Measurements from ENCODE around the gene CCDC57.

CCDC57 gene

GRCh38 chr17:82203920-82204319 lies 8.7 kb downstream of the CCDC57 start:
- DNase-seq (ENCODE audit: low read depth), result no peak
- no peak for TF ChIP-seq CTCF (IDR thresholded peaks at IDR 0.05; ENCODE audit: insufficient read depth, low read depth, low read length, missing control alignments)
- H3K4me3 ChIP-seq (ENCODE audit: low read length), result no peak overlapping the region

GRCh38 chr17:82202981-82203380 lies 9.7 kb downstream of the CCDC57 start:
- no peak for TF ChIP-seq CTCF (IDR thresholded peaks at IDR 0.05; ENCODE audit: insufficient read depth, low read depth, low read length, missing control alignments)
- H3K4me3 ChIP-seq (ENCODE audit: low read length), result no peak overlapping the region
- DNase-seq (ENCODE audit: low read depth), result no peak

- DNase-seq (ENCODE audit: low read depth), result no peak
- H3K4me3 ChIP-seq (ENCODE audit: low read length), result no peak overlapping the region
- TF ChIP-seq CTCF (IDR thresholded peaks at IDR 0.05; ENCODE audit: insufficient read depth, low read depth, low read length, missing control alignments), result no peak
These were observed 11.1 kb downstream of the CCDC57 start for GRCh38 chr17:82201498-82201910.

- DNase-seq (ENCODE audit: low read depth), result no peak
- TF ChIP-seq CTCF (IDR thresholded peaks at IDR 0.05; ENCODE audit: insufficient read depth, low read depth, low read length, missing control alignments), result no peak
- H3K4me3 ChIP-seq (ENCODE audit: low read length), result no peak overlapping the region
These were observed 11.7 kb downstream of the CCDC57 start for GRCh38 chr17:82200743-82201497.

- H3K4me3 ChIP-seq (ENCODE audit: low read length), result no peak overlapping the region
- no peak for TF ChIP-seq CTCF (IDR thresholded peaks at IDR 0.05; ENCODE audit: insufficient read depth, low read depth, low read length, missing control alignments)
- no peak for DNase-seq (ENCODE audit: low read depth)
These were observed 12.5 kb downstream of the CCDC57 start for GRCh38 chr17:82200135-82200534.

- H3K4me3 ChIP-seq (ENCODE audit: low read length), result no peak overlapping the region
- TF ChIP-seq CTCF (IDR thresholded peaks at IDR 0.05; ENCODE audit: insufficient read depth, low read depth, low read length, missing control alignments), result no peak
- no peak for DNase-seq (ENCODE audit: low read depth)
These were observed 13.1 kb downstream of the CCDC57 start for GRCh38 chr17:82199496-82199895.

- DNase-seq (ENCODE audit: low read depth), result no peak
- no peak for TF ChIP-seq CTCF (IDR thresholded peaks at IDR 0.05; ENCODE audit: insufficient read depth, low read depth, low read length, missing control alignments)
- no peak overlapping the region for H3K4me3 ChIP-seq (ENCODE audit: low read length)
These were observed 14.6 kb downstream of the CCDC57 start for GRCh38 chr17:82198092-82198491.

Measured in epithelial cell of esophagus (primary cell).